Endothelial cell of umbilical vein (primary cell): ENCODE results near the gene SPRYD3. TPM values are rescaled to one million over a fixed set of nuclear protein-coding genes. Genes with fewer than 3 reads are reported as not detected.

Experiments
- BruUV-seq: library from RNA; stranded (reverse); fragments of 400-500 nt; replicated peaks from 2 replicates; lab custom pipeline; 2021; lab: Mats Ljungman, UMichigan
- CTCF ChIA-PET: fragments of 300-600, 350-600 bp; sonication (Branson Sonifier 250); formaldehyde crosslinking; loops from one replicate; lab custom pipeline; 2021; ENCODE audit warnings: antibody characterized with exemption, inconsistent platforms; lab: Charles Lee
- POLR2A ChIA-PET: fragments of 300-600, 350-600 bp; sonication (Branson Sonifier 250); formaldehyde crosslinking; loops from one replicate; lab custom pipeline; 2021; ENCODE audit warnings: antibody characterized with exemption, inconsistent platforms; lab: Charles Lee
- DNase-seq: peaks from one replicate; pipeline ENCODE4 v3.0.0-alpha.2; 2011; ENCODE audit warnings: low read depth, low spot score
- FAIRE-seq: peaks from 2 replicates; lab custom pipeline; 2011; peaks lifted over from hg19 to GRCh38; lab: Jason Lieb, UNC
- H2AFZ ChIP-seq: 2 replicates; pipeline ENCODE4 v1.6.0; 2012; ENCODE audit warnings: low read depth, low read length, control low read depth, inconsistent platforms
- H3K27ac ChIP-seq: 2 replicates; pipeline ENCODE4 v1.5.1; 2011; ENCODE audit warnings: low read depth, mild to moderate bottlenecking, control low read depth, low read length, moderate library complexity; ENCODE audit not compliant: insufficient read depth
- H3K27me3 ChIP-seq, 2 experiments: 2 replicates each; pipeline versions ENCODE4 v1.6.0 to v1.6.1; 2011; ENCODE audit warnings: low read length in 2 of 2, mixed read lengths in 1 of 2; ENCODE audit not compliant: control insufficient read depth in 2 of 2, insufficient read depth in 2 of 2
- H3K36me3 ChIP-seq, 2 experiments: 2 replicates in 1 of 2; 3 replicates in 1 of 2; pipeline ENCODE4 v1.5.1; 2011; ENCODE audit warnings: low read length in 2 of 2, mild to moderate bottlenecking in 1 of 2, moderate library complexity in 1 of 2; ENCODE audit not compliant: control insufficient read depth in 2 of 2, insufficient read depth in 2 of 2; ENCODE audit errors: extremely low read depth in 1 of 2
- H3K4me1 ChIP-seq: 3 replicates; pipeline ENCODE4 v1.5.1; 2011; ENCODE audit warnings: mild to moderate bottlenecking, low read length; ENCODE audit not compliant: control insufficient read depth, insufficient read depth; ENCODE audit errors: extremely low read depth
- H3K4me2 ChIP-seq: 2 replicates; pipeline ENCODE4 v1.6.1; 2011; ENCODE audit warnings: low read length, control low read depth, mixed read lengths; ENCODE audit not compliant: insufficient read depth
- H3K4me3 ChIP-seq, 3 experiments: fragments of 200-600 bp in 1 of 3; sonication (generic), shearing (Covaris generic) in 1 of 3; replicated peaks in 1 of 3; 2 replicates each; pipeline ENCODE4 v1.5.1; 2011 to 2016; ENCODE audit warnings: control low read depth in 3 of 3, low read length in 3 of 3, mild to moderate bottlenecking in 2 of 3, inconsistent platforms in 1 of 3, low read depth in 1 of 3, moderate library complexity in 1 of 3; ENCODE audit not compliant: insufficient read depth in 1 of 3
- H3K79me2 ChIP-seq: 2 replicates; pipeline ENCODE4 v1.6.0; 2012; ENCODE audit warnings: low read length, inconsistent platforms; ENCODE audit not compliant: control insufficient read depth, insufficient read depth
- H3K9ac ChIP-seq: replicated peaks from 2 replicates; pipeline ENCODE3; 2011; ENCODE audit warnings: low read length, control low read depth; ENCODE audit not compliant: insufficient read depth; ENCODE audit errors: extremely low read depth
- H3K9me1 ChIP-seq: replicated peaks from 3 replicates; pipeline ENCODE4 v1.6.0; 2011; ENCODE audit warnings: mild to moderate bottlenecking, low read length; ENCODE audit not compliant: control insufficient read depth, insufficient read depth; ENCODE audit errors: extremely low read depth
- H3K9me3 ChIP-seq: replicated peaks from 2 replicates; pipeline ENCODE4 v1.5.1; 2012; ENCODE audit warnings: low read length, inconsistent platforms; ENCODE audit not compliant: control insufficient read depth, insufficient read depth
- H4K20me1 ChIP-seq: replicated peaks from 2 replicates; pipeline ENCODE3; 2011; ENCODE audit warnings: mild to moderate bottlenecking, low read length; ENCODE audit not compliant: control insufficient read depth, insufficient read depth; ENCODE audit errors: extremely low read depth
- GATA2 ChIP-seq: IDR thresholded peaks from 2 replicates; pipeline ENCODE4 v1.7.0; 2011; ENCODE audit warnings: low read depth, mild to moderate bottlenecking, moderate library complexity, mixed read lengths, low read length; ENCODE audit not compliant: insufficient read length, insufficient read depth
- JUN ChIP-seq: IDR thresholded peaks from 2 replicates; pipeline ENCODE4 v1.6.1; 2011; ENCODE audit warnings: borderline replicate concordance, low read depth; ENCODE audit not compliant: insufficient read length, insufficient read depth
- MYC ChIP-seq: IDR thresholded peaks from one replicate; pipeline ENCODE4 v1.6.1; 2011; ENCODE audit warnings: mild to moderate bottlenecking, low read depth, low read length
- POLR2A ChIP-seq: IDR thresholded peaks from 2 replicates; pipeline ENCODE4 v1.6.1; 2012; ENCODE audit warnings: low read depth, mild to moderate bottlenecking, control low read depth, low read length
- POLR2AphosphoS5 ChIP-seq: IDR thresholded peaks from 2 replicates; pipeline ENCODE4 v1.6.1; 2012; ENCODE audit warnings: low read depth, mild to moderate bottlenecking, control low read depth, low read length, moderate library complexity; ENCODE audit not compliant: insufficient read depth
- dilution Hi-C: fragments of 300-500 bp; cut with MboI; formaldehyde crosslinking; loops from one replicate; pipeline ENCODE4 v1.15.0; 2019; ENCODE audit warnings: low sequenced_read_pairs; ENCODE audit not compliant: extremely low pct_ligation_motif_present
- intact Hi-C: fragments of 100-400 bp; cut with micrococcal nuclease; formaldehyde crosslinking; loops from one replicate; pipeline ENCODE4 v1.10.0; 2022
- polyA plus RNA-seq, 4 experiments: library from polyadenylated mRNA; depleted of rRNA in 3 of 4; stranded (reverse) in 3 of 4; unstranded in 1 of 4; fragments of >200 nt; gene quantifications; 2 replicates each; pipeline versions ENCODE4 v1.2.1 to v1.2.3, GENCODE V29; 2011 to 2012; ENCODE audit warnings: missing spikeins in 1 of 4
- total RNA-seq: library from RNA; stranded (reverse); gene quantifications from 2 replicates; pipeline ENCODE4 v1.2.3, GENCODE V29; 2021

Gene SPRYD3
- total and polyA plus RNA-seq, 2 donors (not counting 3 experiments of a cell fraction or from before 2014, with no cell fraction given) = 38.6 to 39.2 TPM

DNA sequence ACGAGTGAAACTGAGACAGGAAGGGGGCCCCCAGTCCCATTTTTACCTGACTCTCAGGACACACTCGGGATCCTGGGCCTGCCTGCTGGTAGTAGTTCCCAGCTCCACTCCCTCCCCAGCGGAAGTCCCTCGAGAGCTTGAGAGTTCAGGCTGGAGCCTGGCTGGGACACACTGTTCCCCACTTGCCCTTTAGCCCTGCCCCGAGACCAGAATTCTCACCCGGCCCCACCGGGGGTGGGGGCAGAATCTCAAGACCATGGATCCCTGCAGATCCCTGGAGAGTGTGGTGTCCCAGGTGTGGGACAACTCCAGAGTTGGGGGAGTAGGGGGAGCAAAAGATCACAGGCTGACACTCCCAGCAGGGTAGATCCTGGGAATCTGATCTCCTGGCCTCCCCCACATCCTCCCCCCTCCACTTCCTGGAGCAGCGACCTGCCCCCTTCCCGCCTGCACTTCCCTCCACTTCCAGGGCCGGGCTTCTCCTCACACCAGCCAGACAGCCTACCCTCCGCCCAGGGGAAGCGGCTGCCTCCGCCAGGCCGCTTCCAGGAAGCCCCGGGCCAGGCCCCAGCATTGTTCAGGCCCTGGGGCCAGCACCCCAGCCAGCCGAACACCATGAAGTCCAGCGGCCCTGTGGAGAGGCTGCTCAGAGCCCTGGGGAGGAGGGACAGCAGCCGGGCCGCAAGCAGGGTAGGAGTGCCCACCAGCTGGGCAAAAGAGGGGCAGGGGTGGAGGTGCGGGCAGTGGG, 29.4 kb downstream of the SPRYD3 start, which contains the start of gene TNS2:
Gene TNS2 (plus strand): TSS at position 495 of the 748 bp plus-strand sequence. CDS start 121 bp downstream, at position 616.
- peaks cover 15% of the 10 kb centered on the region for H3K79me2 ChIP-seq
- H3K9me3 ChIP-seq = no peaks in the 10 kb centered on the region
- TF ChIP-seq POLR2AphosphoS5 (peak; percentile 93), MYC (peak; percentile 54), GATA2 (no peak), POLR2A (peak; percentile 87)
- DNase-seq = peak; percentile 81
- H3K9ac ChIP-seq = peak within 1 kb of the TSS; percentile 52
- H4K20me1 ChIP-seq = no peaks in the 10 kb centered on the region
- dilution Hi-C loops (no loop called here), intact Hi-C loops (loop anchor here (1.0 to 5.0 kb wide), 2 partner anchors 12 to 48 kb away; partner anchors contain the start of gene IGFBP6)
- no peak within 1 kb of the TSS for H2AFZ ChIP-seq
- ChIA-PET POLR2A (no interaction called here), CTCF (interaction anchor here (3.4 to 5.2 kb wide), 3 partner anchors 12 to 17 kb away, joined by 40 to 79 read pairs (median 45); no protein-coding TSS in a partner anchor)
- H3K27ac ChIP-seq = peak within 1 kb of the TSS; percentile 60
- peak within 1 kb of the TSS; percentile 13 to 78 (median 68) for H3K4me3 ChIP-seq
- H3K36me3 ChIP-seq = no peaks in the 10 kb centered on the region
- BruUV-seq = no TSS peak
- peak; percentile 96 for FAIRE-seq
- peak within 1 kb of the TSS; percentile 85 for H3K4me2 ChIP-seq
- H3K9me1 ChIP-seq = no peaks in the 10 kb centered on the region
- H3K4me1 ChIP-seq = peaks cover 68% of the 10 kb centered on the region
- no peaks in the 10 kb centered on the region for H3K27me3 ChIP-seq

GRCh38 chr12:53048780-53049401, 30.3 kb downstream of the SPRYD3 start:
- Histone ChIP-seq H3K36me3 (no peaks in the 10 kb centered on the region), H3K79me2 (peaks cover 15% of the 10 kb centered on the region), H2AFZ (no peak overlapping the region), H3K27ac (peak overlapping the region; percentile 60), H4K20me1 (no peaks in the 10 kb centered on the region), H3K27me3 (no peaks in the 10 kb centered on the region), H3K4me3 (peak overlapping the region in 2 of 3 experiments; percentile 68 to 78), H3K9me1 (no peaks in the 10 kb centered on the region), H3K4me2 (peak overlapping the region; percentile 85), H3K9me3 (no peaks in the 10 kb centered on the region), H3K4me1 (peaks cover 64% of the 10 kb centered on the region), H3K9ac (peak overlapping the region; percentile 3)
- CTCF ChIA-PET = interaction anchor here (2.9 to 4.5 kb wide), 3 partner anchors 11 to 50 kb away, joined by 24 to 45 read pairs (median 40); no protein-coding TSS in a partner anchor
- TF ChIP-seq POLR2AphosphoS5 (peak; percentile 9), JUN (no peak)
- DNase-seq (peak; percentile 52), FAIRE-seq (no peak)
- intact Hi-C loops = loop anchor here (1.0 kb wide), 1 partner anchor 11 kb away; no protein-coding TSS in a partner anchor
- dilution Hi-C loops = no loop called here
- POLR2A ChIA-PET = interaction anchor here (0.6 to 1.0 kb wide), 2 partner anchors 30 to 212 kb away, joined by 3 read pairs; partner anchors contain the start of gene SPRYD3
- no TSS peak for BruUV-seq
